Measurements from ENCODE around the gene ADAMTS19. TPM values are rescaled to one million over a fixed set of nuclear protein-coding genes. Genes with fewer than 3 reads are reported as not detected.

Gene ADAMTS19
- total and polyA plus RNA-seq, 2 of the 13 experiments (the other 11 are each of a cell fraction or from before 2014, with no cell fraction given) = not detected

DNA sequence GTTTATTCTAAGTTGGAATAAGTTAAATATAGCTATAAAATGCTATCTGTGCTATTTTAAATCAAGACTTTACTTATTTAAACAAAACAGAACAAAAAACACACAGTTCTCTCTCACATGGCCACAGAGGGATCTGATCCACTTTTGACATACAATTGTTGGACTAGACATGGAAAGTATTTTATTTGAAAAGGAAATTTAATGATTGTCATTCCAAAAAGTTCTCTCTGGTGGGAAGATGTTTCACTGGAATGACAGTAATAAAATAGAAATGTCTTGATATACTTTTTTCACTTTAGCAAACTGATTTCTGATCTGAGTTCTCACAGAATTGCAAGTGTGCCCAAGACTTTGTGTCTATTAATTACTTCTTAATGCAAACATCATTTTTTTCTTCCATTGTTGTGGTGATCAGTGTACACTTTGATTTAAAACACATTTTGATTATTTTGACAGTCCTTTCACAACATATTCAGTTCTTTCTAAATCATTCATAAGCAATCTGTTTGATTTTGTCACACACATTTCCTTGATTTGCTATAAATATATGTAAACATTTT, 257.7 kb downstream of the ADAMTS19 start:
- no peak for TF ChIP-seq SMAD9 (CRISPR knock-in tag; IDR thresholded peaks at IDR 0.05)
- TF ChIP-seq ZNF788 (CRISPR knock-in tag; IDR thresholded peaks at IDR 0.05; ENCODE audit: borderline replicate concordance) = no peak
- TF ChIP-seq ZNF552 (CRISPR knock-in tag; IDR thresholded peaks at IDR 0.05; ENCODE audit: borderline replicate concordance) = no peak
- TF ChIP-seq GATAD1 (CRISPR knock-in tag; IDR thresholded peaks at IDR 0.05) = no peak
- no TSS peak for BruUV-seq (replicated peaks)
- H3K27me3 ChIP-seq (ENCODE audit: control insufficient read depth in 1 of 2, insufficient read depth in 2 of 2, low read length in 2 of 2) = no peaks in the 10 kb centered on the region
- in situ Hi-C loops (cut with HindIII; ENCODE audit: extremely low pct_ligation_motif_present, low pct_unique_long_range_greater_than_20kb) (no loop called here), intact Hi-C loops (cut with micrococcal nuclease; ENCODE audit: unreplicated experiment) (no loop called here)
- no peak overlapping the region for H3K4me3 ChIP-seq (replicated peaks in 1 of 3; ENCODE audit: insufficient read depth in 1 of 3, low read depth in 2 of 3, low read length in 3 of 3)
- FAIRE-seq = no peak
- no peaks in the 10 kb centered on the region for H3K9me3 ChIP-seq (ENCODE audit: low read length)
- POLR2A ChIA-PET = no interaction called here
- H3K79me2 ChIP-seq (ENCODE audit: insufficient read depth, low read length) = no peaks in the 10 kb centered on the region
- H3K27ac ChIP-seq (ENCODE audit: extremely low read length, insufficient read depth, low read length) = no peak overlapping the region
- no peak overlapping the region for H3K9ac ChIP-seq (ENCODE audit: insufficient read depth, low read depth, low read length)
- no peak for DNase-seq (ENCODE audit: low spot score)
- no peak for ATAC-seq
- H4K20me1 ChIP-seq (ENCODE audit: insufficient read depth, low read length) = no peaks in the 10 kb centered on the region
- no peak overlapping the region for H3K4me2 ChIP-seq (ENCODE audit: low read depth, low read length)
- CTCF ChIA-PET (ENCODE audit: low intra/inter-chr PET ratio, low total read pairs) = no interaction called here
- no peak overlapping the region for H2AFZ ChIP-seq (ENCODE audit: low read length)
- H3K4me1 ChIP-seq (ENCODE audit: insufficient read depth, low read length) = no peaks in the 10 kb centered on the region
- no peaks in the 10 kb centered on the region for H3K36me3 ChIP-seq (replicated peaks in 1 of 2; ENCODE audit: control insufficient read depth in 1 of 2, insufficient read depth in 2 of 2, low read length in 2 of 2)

DNA sequence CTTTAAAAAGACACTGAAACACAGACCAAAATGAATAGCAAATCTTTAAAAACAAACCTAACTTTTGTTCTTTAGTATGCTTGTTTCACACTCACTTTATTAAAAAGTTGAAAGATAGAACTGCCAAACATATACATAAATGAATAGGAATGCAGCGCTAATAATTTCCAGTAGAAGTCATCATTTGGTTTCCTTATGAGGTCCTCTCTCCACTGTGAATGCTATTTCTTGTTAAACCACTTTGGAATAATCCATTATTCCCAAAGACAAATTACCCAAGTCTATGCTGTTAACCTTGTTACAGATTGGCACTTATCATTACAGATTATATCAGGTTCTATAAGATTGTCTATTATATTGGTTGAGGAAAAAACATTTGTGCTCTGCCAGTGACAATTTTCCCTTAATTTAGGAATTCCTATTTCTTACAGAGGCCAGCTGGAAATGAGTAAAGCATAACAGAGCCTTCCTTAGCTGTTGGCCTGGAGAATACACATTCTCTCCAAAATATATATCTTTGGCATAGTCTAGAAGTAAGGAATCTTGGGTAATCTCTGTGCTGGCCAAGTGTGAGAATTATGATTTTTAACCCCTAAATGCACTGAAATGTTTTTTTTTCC, 258.5 kb downstream of the ADAMTS19 start:
- no peaks in the 10 kb centered on the region for H3K79me2 ChIP-seq (ENCODE audit: insufficient read depth, low read length)
- CTCF ChIA-PET (ENCODE audit: low intra/inter-chr PET ratio, low total read pairs) = no interaction called here
- no peak overlapping the region for H3K4me2 ChIP-seq (ENCODE audit: low read depth, low read length)
- no peaks in the 10 kb centered on the region for H3K36me3 ChIP-seq (replicated peaks in 1 of 2; ENCODE audit: control insufficient read depth in 1 of 2, insufficient read depth in 2 of 2, low read length in 2 of 2)
- no peaks in the 10 kb centered on the region for H4K20me1 ChIP-seq (ENCODE audit: insufficient read depth, low read length)
- ATAC-seq (no peak), FAIRE-seq (no peak), DNase-seq (ENCODE audit: low spot score) (no peak)
- intact Hi-C loops (cut with micrococcal nuclease; ENCODE audit: unreplicated experiment) = no loop called here
- no peak overlapping the region for H2AFZ ChIP-seq (ENCODE audit: low read length)
- H3K9me3 ChIP-seq (ENCODE audit: low read length) = no peaks in the 10 kb centered on the region
- H3K4me3 ChIP-seq (replicated peaks in 1 of 3; ENCODE audit: insufficient read depth in 1 of 3, low read depth in 2 of 3, low read length in 3 of 3) = no peak overlapping the region
- no TSS peak for BruUV-seq (replicated peaks)
- H3K27ac ChIP-seq (ENCODE audit: extremely low read length, insufficient read depth, low read length) = no peak overlapping the region
- H3K4me1 ChIP-seq (ENCODE audit: insufficient read depth, low read length) = no peaks in the 10 kb centered on the region
- 0% methylated on average over 1 of the region's 1 CpG for WGBS (ENCODE audit: low lambda C conversion rate)
- in situ Hi-C loops (cut with HindIII; ENCODE audit: extremely low pct_ligation_motif_present, low pct_unique_long_range_greater_than_20kb) = no loop called here
- POLR2A ChIA-PET = no interaction called here
- H3K27me3 ChIP-seq (ENCODE audit: control insufficient read depth in 1 of 2, insufficient read depth in 2 of 2, low read length in 2 of 2) = no peaks in the 10 kb centered on the region
- TF ChIP-seq MAFK (conservative IDR thresholded peaks at IDR 0.05 in 1 of 2, IDR thresholded peaks at IDR 0.05 in 1 of 2; ENCODE audit: low read length in 2 of 2) = no peak
- no peak for TF ChIP-seq TOPORS (CRISPR knock-in tag; IDR thresholded peaks at IDR 0.05)
- no peak overlapping the region for H3K9ac ChIP-seq (ENCODE audit: insufficient read depth, low read depth, low read length)

Data from HepG2 (cell line).